HG03571 (cell line): ENCODE data around the gene SPECC1.
"Not testable (repeated sequence)": the region's sequence is repeated elsewhere in the genome, so short reads cannot be mapped to it uniquely, and the experiment has no call there.

Source experiments
- ATAC-seq: cut with Tn5 transposase; IDR thresholded peaks from one replicate; pipeline ENCODE4 v1.9.1; 2021; ENCODE audit not compliant: unreplicated experiment

Gene SPECC1

DNA sequence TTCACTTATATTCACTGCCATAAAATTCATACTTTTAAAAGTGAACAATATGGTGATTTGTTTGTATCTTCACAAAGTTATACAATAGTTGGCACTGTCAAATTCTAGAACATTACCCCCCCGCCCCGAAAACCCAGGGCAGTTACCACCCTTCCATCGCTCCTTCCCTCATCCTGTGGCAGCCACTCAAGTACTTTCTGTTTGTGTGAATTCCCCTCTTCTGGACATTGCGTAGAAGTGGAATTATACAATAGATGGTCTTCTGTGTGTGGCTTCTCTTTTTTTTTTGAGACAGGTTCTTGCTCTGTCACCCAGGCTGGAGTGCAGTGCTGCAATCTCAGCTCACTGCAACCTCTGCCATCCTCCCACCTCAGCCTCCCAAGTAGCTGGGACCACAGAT, 58.6 kb downstream of the SPECC1 start:
- ATAC-seq: no peak

DNA sequence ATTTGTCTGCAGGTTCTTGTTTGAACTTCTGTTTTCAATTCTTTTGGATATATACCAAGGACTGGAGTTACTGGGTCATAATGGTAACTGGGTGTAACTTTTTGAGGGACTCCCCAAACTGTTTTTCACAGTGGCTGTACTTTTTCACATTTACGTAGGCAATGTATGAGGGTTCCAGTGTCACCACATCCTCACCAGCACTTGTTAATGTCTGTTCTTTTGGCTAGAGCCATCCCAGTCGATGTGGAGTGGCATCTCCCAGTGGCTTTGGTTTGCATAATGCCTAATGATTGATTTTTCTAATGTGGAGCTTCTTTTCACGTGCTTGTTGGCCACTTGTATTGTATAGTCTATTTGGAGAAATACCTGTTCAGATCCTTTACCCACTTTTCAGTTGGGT, 59.3 kb downstream of the SPECC1 start:
- ATAC-seq: no peak

DNA sequence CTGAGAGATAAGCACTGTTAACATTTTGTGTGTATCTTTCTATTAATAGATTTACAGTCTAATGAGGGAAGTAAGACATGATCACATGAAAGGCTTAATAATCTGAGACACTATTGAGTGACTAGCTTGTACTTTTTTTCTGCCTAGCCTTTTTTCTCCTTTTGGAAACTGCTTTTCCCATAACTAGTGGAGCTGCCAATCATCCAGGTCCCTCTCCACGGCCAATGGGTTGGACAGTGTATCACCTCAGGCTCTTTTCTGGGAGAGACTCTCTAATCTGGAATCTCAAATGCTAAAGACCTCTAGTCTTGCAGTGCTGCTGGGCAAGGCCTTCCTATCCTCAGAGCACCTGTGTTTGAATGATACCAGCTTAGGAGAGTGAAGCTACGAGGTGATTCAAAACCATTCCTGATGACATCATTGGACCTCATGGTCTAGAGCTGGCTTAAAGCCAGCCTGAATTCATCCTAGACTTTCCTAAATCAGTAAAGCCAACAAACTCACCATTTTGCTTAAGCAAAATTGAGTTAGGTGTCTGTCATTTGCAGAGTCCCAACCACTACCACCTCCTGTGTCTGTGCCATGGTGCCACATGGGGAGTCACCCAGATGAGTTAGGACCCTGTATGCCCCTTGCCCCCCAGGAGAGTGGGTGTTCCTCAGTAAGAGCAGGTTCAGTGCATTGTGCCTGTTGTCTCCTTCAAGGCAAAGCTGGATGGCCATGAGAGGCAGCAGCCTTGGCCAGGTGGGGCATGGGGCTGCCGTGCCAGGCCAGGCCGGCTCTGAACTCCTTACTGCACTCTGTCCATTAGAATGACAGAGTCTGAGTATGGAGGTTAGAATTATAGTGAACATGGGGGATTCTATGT, 62.9 kb downstream of the SPECC1 start:
- no peak for ATAC-seq

DNA sequence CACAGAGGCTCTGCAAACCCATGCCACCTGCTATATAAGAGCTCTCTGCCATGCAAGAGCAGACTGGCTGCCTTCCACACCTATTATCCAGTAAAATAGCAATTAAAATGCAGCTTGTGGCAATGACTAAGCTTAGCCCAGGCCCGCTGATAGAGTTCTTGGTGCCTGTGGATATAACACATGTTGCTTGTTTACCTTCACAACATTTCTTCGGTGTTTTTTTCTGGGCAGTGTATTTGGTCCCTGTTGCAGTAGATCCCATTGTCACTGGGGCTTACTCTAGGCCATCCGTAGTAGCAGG, 63.5 kb downstream of the SPECC1 start:
- no peak for ATAC-seq

DNA sequence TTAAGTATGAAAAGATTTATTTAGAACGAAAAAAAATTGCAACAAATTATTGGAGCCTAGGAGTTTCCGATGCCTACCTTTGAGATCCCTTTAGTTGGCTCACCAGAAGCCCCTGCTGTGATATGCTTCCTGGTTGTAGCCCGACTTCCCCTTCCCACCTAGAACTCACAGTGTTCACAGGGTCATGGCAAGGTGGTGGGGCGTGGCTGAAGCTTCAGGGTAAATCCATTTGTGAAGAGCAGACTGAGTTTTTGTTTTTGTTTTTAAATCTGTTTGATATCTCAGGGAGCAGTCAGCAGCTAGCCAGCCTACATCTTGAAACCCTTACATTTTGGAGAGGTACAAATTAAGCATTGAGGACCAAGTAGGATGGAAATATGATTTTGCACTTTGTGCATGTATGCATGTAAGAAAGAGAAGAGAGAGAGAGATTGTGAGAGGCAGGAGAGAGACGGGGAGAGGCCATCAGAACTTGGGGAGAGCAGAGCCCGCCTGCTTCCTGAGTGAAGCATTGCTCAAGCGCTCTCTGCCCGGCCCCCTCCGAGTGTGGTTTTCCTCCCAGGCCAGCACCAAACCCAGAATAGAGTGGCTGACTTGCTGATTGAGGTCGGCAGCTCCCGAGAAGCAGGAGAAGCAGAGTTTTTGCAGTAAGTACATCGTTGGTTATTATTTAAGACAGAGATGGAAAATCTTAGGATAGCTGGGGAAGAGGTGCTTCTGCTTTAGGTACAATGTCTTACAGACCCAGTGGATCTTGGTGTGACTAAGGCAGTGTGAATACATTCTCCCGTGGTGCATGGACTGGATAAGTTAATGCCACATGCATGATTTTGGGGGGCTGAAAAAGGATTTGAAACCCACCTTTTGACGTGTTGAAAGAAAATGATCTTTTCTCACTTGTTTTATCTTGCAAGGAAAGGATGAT, 64.2 kb downstream of the SPECC1 start:
- ATAC-seq: no peak

DNA sequence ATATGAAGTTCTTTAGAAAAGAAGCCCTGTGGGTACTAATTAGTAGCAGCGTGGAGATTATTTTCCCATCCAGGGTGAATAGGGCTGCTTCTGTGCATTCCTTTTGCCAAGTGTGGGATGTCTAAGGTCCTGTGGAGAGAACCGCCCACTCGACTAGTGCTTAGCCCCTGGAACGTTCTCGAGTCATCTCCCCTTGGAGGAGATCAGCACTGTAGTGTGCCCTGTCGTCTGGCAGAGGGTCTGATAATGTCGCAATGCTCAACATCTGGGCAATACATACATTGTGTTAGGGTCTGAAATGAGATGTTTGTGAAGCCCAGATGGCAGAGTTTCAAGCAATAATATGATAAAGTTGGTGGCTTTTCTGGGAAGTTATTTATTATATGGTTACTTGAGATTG, 64.8 kb downstream of the SPECC1 start:
- no peak for ATAC-seq

GRCh38 chr17:20074489-20074888, 65.3 kb downstream of the SPECC1 start:
- ATAC-seq: no peak

GRCh38 chr17:20076137-20076536, 67.0 kb downstream of the SPECC1 start:
- not testable (repeated sequence) for ATAC-seq

- no peak for ATAC-seq
Observed at GRCh38 chr17:20077978-20078685, 69.0 kb downstream of the SPECC1 start.

GRCh38 chr17:20080513-20080912, 71.4 kb downstream of the SPECC1 start:
- ATAC-seq: no peak

- no peak for ATAC-seq
Observed at GRCh38 chr17:20083156-20083859, 74.1 kb downstream of the SPECC1 start.

GRCh38 chr17:20084621-20085282, 75.6 kb downstream of the SPECC1 start:
- ATAC-seq: no peak

GRCh38 chr17:20085283-20085845, 76.2 kb downstream of the SPECC1 start:
- ATAC-seq: no peak

DNA sequence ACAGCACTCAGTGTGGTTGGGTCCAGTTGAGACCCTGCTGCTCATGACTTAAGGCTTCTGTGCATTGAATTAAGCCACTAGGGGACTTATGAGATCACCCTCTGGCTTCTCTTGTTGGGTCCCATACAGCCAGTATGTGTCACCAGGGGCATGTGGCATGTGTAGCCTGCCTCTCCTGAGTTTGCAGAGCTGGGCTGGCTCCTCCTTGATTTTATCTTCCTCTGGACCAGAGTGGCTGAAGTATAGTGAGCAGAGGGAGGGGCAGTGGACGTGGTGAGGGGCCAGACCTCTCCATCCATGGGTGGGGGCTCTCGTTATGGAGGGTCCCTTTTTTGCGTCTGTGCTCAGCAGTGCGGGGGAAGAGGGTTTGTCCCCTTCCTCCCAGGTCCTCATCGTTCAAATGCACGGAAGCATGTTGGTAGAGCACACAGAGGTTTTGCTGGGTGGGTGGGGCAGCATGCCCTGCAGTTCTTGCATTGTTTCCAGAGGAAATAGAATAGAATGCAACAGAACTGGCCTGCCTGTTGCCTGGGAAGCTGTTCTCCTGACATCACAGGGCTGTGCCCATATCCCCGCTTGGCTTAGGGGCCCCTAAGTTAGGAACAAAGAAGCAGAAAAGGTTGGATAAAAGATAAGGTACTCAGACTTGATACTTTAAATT, 77.4 kb downstream of the SPECC1 start:
- no peak for ATAC-seq

GRCh38 chr17:20087538-20088250, 78.5 kb downstream of the SPECC1 start:
- no peak for ATAC-seq

GRCh38 chr17:20089756-20090547, 80.8 kb downstream of the SPECC1 start:
- ATAC-seq: no peak

DNA sequence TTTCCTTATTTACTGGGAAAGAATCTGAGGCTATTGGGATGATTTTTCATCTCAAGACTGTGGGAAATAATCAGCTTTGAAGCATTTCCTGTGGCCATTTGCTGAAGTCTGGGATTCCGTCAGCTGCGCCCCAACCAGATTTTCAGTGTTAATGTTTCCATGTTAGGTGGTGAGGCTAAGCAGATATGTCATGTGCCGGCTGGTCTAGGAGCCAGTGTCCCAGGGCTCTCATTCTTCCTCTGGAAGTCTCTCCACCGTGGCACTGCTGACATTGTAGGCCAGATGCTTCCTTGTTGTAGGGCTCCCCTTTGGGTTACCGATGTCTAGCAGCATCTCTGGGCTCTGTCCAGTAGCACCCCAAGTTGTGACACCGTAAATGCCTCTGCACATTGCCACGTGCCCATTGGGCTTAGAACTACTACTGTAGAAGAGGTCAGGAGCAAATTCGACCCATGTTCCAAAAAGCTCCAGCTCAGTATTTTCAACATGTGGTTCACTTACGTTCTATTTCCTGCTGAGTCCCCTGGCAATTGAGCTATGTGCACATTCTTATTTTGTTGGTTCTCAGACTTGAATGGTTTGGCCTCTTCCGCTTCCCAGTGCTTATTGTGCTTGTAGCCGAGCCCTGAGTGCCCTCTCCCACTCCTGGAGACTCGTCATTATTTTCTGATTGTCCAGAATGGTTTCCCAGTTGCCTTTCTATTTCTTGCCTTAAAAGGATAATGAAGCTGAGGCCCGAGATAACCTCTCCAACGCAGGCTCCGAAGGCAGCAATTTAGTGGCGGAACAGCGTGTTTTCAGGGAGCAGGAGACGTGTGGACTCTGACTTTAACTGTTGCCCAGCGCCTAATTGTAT, 82.2 kb downstream of the SPECC1 start:
- ATAC-seq: no peak
